Natural killer cell (primary cell): Measurements from ENCODE around the gene ELOB. TPM values are rescaled to one million over a fixed set of nuclear protein-coding genes. Genes with fewer than 3 reads are reported as not detected.

Experiments
- ATAC-seq, 3 donors: fragments of 150-1000 bp in 2 of 3; fragments of 200-7000 bp in 1 of 3; cut with Tn5 transposase; 1 replicate in 1 of 3; 2 replicates in 2 of 3; pipeline ENCODE4 v1.10.0; 2021; ENCODE audit warnings: mild to moderate bottlenecking in 2 of 3, moderate library complexity in 2 of 3
- DNase-seq, 2 donors: peaks; one replicate each; pipeline versions ENCODE4 v3.0.0 to v3.0.0-alpha.2; 2013 to 2021; ENCODE audit warnings: mixed read lengths in 1 of 2
- H3K27ac ChIP-seq: one replicate; pipeline ENCODE4 v1.5.1; 2013; ENCODE audit warnings: mild to moderate bottlenecking, low read length
- H3K27me3 ChIP-seq: one replicate; pipeline ENCODE4 v1.6.1; 2013; ENCODE audit warnings: low read length; ENCODE audit not compliant: control insufficient read depth, insufficient read depth
- H3K36me3 ChIP-seq: one replicate; pipeline ENCODE4 v1.6.1; 2013; ENCODE audit warnings: low read length; ENCODE audit not compliant: control insufficient read depth, insufficient read depth
- H3K4me1 ChIP-seq: one replicate; pipeline ENCODE4 v1.6.1; 2013; ENCODE audit warnings: low read length; ENCODE audit not compliant: control insufficient read depth, insufficient read depth
- H3K4me3 ChIP-seq: one replicate; pipeline ENCODE4 v1.5.1; 2013; ENCODE audit warnings: low read length
- H3K9me3 ChIP-seq: one replicate; pipeline ENCODE4 v1.6.1; 2013; ENCODE audit warnings: low read length; ENCODE audit not compliant: control insufficient read depth, insufficient read depth
- H3K27ac Mint-ChIP-seq, 2 donors: one replicate each; pipeline ENCODE4 v1.8.0; 2022; ENCODE audit warnings: mild to moderate bottlenecking in 2 of 2, mixed read lengths in 2 of 2, moderate library complexity in 1 of 2
- H3K27me3 Mint-ChIP-seq, 2 donors: one replicate each; pipeline ENCODE4 v1.8.0; 2022; ENCODE audit warnings: low read depth in 2 of 2, mixed read lengths in 2 of 2
- H3K36me3 Mint-ChIP-seq: one replicate; pipeline ENCODE4 v1.8.0; 2022; ENCODE audit warnings: mixed read lengths
- H3K4me1 Mint-ChIP-seq, 2 donors: one replicate each; pipeline ENCODE4 v1.8.0; 2022; ENCODE audit warnings: mixed read lengths in 2 of 2
- H3K4me3 Mint-ChIP-seq: one replicate; pipeline ENCODE4 v1.8.0; 2022; ENCODE audit warnings: mild to moderate bottlenecking, moderate library complexity, mixed read lengths
- H3K9me3 Mint-ChIP-seq, 2 donors: one replicate each; pipeline ENCODE4 v1.8.0; 2022; ENCODE audit warnings: mixed read lengths in 2 of 2
- WGBS: methylation state at CpG from one replicate; pipeline ENCODE4 v1.1.7; 2013; ENCODE audit warnings: missing lambda C conversion rate; ENCODE audit not compliant: insufficient coverage; 5-methylcytosine and 5-hydroxymethylcytosine counted together
- intact Hi-C: fragments of 100-400 bp; cut with micrococcal nuclease; formaldehyde crosslinking; loops from one replicate; pipeline ENCODE4 v1.14.2; 2022
- total RNA-seq, 4 donors: library from RNA; stranded (reverse); fragments of 120-200 nt in 1 of 4; gene quantifications; one replicate each; pipeline versions ENCODE4 v1.2.3 to v1.2.4, GENCODE V29; 2013 to 2022
- TF ChIP-seq, protein P1 (sequence below): fragments of 200-600 bp; IDR thresholded peaks from one replicate; pipeline ENCODE4 v1.8.0; 2022; ENCODE audit warnings: antibody characterized with exemption

ELOB gene
- total RNA-seq, 3 donors from 2014 or later (not counting 1 experiment from before 2014, with no cell fraction given): 146 to 207 (median 161) TPM

DNA sequence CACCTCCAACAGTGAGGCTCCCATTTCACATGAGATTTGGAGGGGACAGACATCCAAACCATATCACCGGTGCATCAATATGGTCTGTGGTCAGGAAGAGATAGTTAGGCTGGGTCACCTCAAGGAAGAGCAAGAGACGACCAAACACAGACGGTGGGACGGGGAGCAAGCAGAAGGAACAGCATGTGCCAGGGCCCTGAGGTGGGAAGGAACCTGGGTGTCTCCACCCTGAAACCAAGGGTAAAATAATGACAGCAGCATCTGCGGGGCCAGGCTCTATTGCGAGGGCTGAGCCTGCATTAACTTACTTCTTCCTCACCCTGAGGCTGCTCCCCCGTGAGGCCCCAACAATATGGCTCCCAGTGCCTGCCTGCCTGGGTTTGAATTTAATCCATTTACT, 31.1 kb upstream of the ELOB start:
- H3K4me1 Mint-ChIP-seq: no peaks in the 10 kb centered on the region
- no peak overlapping the region for H3K27ac Mint-ChIP-seq
- no peaks in the 10 kb centered on the region for H3K27me3 ChIP-seq
- intact Hi-C loops: no loop called here
- WGBS: 91% methylated on average over 6 of the region's 7 CpGs
- peaks cover 9% of the 10 kb centered on the region for H3K4me1 ChIP-seq
- no peak overlapping the region for H3K4me3 ChIP-seq
- TF ChIP-seq, protein P1, sequence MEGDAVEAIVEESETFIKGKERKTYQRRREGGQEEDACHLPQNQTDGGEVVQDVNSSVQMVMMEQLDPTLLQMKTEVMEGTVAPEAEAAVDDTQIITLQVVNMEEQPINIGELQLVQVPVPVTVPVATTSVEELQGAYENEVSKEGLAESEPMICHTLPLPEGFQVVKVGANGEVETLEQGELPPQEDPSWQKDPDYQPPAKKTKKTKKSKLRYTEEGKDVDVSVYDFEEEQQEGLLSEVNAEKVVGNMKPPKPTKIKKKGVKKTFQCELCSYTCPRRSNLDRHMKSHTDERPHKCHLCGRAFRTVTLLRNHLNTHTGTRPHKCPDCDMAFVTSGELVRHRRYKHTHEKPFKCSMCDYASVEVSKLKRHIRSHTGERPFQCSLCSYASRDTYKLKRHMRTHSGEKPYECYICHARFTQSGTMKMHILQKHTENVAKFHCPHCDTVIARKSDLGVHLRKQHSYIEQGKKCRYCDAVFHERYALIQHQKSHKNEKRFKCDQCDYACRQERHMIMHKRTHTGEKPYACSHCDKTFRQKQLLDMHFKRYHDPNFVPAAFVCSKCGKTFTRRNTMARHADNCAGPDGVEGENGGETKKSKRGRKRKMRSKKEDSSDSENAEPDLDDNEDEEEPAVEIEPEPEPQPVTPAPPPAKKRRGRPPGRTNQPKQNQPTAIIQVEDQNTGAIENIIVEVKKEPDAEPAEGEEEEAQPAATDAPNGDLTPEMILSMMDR: no peak
- no peak for DNase-seq
- peaks cover 6% of the 10 kb centered on the region for H3K9me3 ChIP-seq
- H3K36me3 ChIP-seq: no peaks in the 10 kb centered on the region
- H3K27me3 Mint-ChIP-seq: peaks cover 0 to 16% of the 10 kb centered on the region in 2 donors
- no peak overlapping the region for H3K4me3 Mint-ChIP-seq
- ATAC-seq: no peak
- no peaks in the 10 kb centered on the region for H3K36me3 Mint-ChIP-seq
- H3K27ac ChIP-seq: no peak overlapping the region
- H3K9me3 Mint-ChIP-seq: peaks cover 0 to 3% of the 10 kb centered on the region in 2 donors

DNA sequence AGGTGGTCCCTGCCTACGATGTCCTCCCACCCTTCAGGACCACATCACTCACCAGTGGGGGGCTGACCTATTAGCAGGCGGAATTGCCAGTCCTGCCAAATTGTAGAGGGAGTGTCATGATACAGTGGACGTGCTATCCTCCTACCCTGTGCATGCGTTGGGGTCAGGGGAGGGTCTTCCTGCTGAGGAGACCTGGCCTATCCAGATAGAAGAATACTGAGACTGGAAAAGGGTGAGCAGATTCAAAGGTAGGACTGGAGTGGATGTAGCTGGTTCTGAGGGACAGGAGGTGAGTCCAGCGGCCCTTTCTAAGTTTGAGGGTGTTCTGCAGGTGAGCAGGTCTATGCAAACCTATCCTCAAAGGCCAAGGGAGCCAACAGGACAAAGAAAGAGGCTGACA, 29.2 kb upstream of the ELOB start:
- TF ChIP-seq, protein P1: no peak
- ATAC-seq: no peak
- Mint-ChIP-seq H3K4me3 (no peak overlapping the region), H3K9me3 (peaks cover 0 to 3% of the 10 kb centered on the region in 2 donors), H3K4me1 (no peaks in the 10 kb centered on the region), H3K27me3 (peaks cover 0 to 17% of the 10 kb centered on the region in 2 donors), H3K36me3 (no peaks in the 10 kb centered on the region), H3K27ac (no peak overlapping the region)
- Histone ChIP-seq H3K4me1 (no peaks in the 10 kb centered on the region), H3K27ac (no peak overlapping the region), H3K4me3 (no peak overlapping the region), H3K9me3 (peaks cover 6% of the 10 kb centered on the region), H3K27me3 (no peaks in the 10 kb centered on the region), H3K36me3 (no peaks in the 10 kb centered on the region)
- intact Hi-C loops: no loop called here
- 68% methylated on average over 5 of the region's 5 CpGs for WGBS
- no peak for DNase-seq

DNA sequence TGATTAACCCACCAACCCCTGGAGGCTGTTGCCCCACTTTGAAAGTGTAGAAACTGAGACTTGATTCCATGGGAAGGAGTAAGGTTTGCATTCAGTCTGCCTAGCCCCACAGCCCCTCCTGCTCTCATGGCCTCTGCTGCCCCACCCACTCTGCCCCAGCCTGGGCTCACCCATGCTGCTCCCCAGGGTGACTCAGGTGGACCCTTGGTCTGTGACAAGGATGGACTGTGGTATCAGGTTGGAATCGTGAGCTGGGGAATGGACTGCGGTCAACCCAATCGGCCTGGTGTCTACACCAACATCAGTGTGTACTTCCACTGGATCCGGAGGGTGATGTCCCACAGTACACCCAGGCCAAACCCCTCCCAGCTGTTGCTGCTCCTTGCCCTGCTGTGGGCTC, 27.6 kb upstream of the ELOB start:
- ATAC-seq: no peak
- Mint-ChIP-seq H3K36me3 (no peaks in the 10 kb centered on the region), H3K4me1 (no peaks in the 10 kb centered on the region), H3K9me3 (peaks cover 0 to 3% of the 10 kb centered on the region in 2 donors), H3K4me3 (no peak overlapping the region), H3K27me3 (peaks cover 0 to 17% of the 10 kb centered on the region in 2 donors), H3K27ac (no peak overlapping the region)
- Histone ChIP-seq H3K36me3 (no peaks in the 10 kb centered on the region), H3K4me3 (no peak overlapping the region), H3K4me1 (no peaks in the 10 kb centered on the region), H3K9me3 (peaks cover 6% of the 10 kb centered on the region), H3K27ac (no peak overlapping the region), H3K27me3 (no peaks in the 10 kb centered on the region)
- intact Hi-C loops: no loop called here
- TF ChIP-seq, protein P1: no peak
- 98% methylated on average over 4 of the region's 4 CpGs for WGBS
- no peak for DNase-seq

DNA sequence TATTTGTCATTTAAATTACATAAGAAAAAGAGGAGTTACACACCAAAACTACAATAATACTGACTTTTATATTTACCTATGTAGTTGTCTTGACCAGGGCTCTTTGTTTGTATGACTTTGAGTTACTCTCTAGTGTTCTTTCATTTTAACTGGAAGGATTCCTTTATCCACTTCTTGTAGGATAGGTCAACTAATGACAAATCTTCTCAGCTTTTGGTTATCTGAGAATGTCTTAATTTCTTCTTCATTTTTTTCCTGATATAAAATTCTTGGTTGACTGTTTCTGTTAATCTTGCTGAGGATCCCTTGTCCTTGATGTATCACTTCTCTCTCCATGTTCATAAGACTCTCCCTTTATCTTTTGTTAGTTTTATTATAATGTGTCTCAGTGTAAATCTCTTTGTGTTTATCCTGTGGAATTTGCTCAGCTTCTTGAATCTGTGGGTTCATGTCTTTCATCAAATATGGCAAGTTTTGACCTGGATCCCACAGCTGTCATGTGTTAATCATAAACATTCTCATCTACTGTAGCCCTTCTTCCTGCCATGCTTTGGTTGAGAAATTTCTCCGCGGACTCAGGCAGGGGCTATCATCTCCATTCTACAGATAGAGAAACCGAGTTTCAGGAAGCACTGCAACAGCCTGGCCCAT, 26.6 kb upstream of the ELOB start:
- no peak overlapping the region for H3K4me3 ChIP-seq
- ATAC-seq (no peak), DNase-seq (no peak)
- peaks cover 6% of the 10 kb centered on the region for H3K9me3 ChIP-seq
- H3K27me3 ChIP-seq: no peaks in the 10 kb centered on the region
- peaks cover 0 to 15% of the 10 kb centered on the region in 2 donors for H3K27me3 Mint-ChIP-seq
- H3K27ac Mint-ChIP-seq: no peak overlapping the region
- no peaks in the 10 kb centered on the region for H3K36me3 ChIP-seq
- H3K4me3 Mint-ChIP-seq: no peak overlapping the region
- no peaks in the 10 kb centered on the region for H3K36me3 Mint-ChIP-seq
- no peaks in the 10 kb centered on the region for H3K4me1 Mint-ChIP-seq
- intact Hi-C loops: no loop called here
- H3K27ac ChIP-seq: no peak overlapping the region
- TF ChIP-seq, protein P1: no peak
- peaks cover 0 to 3% of the 10 kb centered on the region in 2 donors for H3K9me3 Mint-ChIP-seq
- WGBS: 89% methylated on average over 3 of the region's 3 CpGs
- H3K4me1 ChIP-seq: no peaks in the 10 kb centered on the region
